Upper lobe of left lung (tissue), 6 donors: ENCODE results near the gene POLR2B. TPM values are rescaled to one million over a fixed set of nuclear protein-coding genes. Genes with fewer than 3 reads are reported as not detected.

Experiments used
- ATAC-seq, 2 donors: fragments of 200-7000 bp; cut with Tn5 transposase; one replicate each; pipeline ENCODE4 v1.9.1; 2022; ENCODE audit warnings: mild to moderate bottlenecking in 2 of 2, moderate library complexity in 2 of 2; ENCODE audit not compliant: low FRiP score in 2 of 2
- DNase-seq, 2 donors: peaks; one replicate each; pipeline ENCODE4 v3.0.0-alpha.2; 2019 to 2020
- H3K27ac ChIP-seq, 4 donors: fragments of 200-600 bp; sonication (generic); one replicate each; pipeline ENCODE4 v1.5.1; 2016 to 2019
- H3K27me3 ChIP-seq, 4 donors: fragments of 200-600 bp; sonication (generic); one replicate each; pipeline ENCODE4 v1.5.1; 2017 to 2019
- H3K36me3 ChIP-seq, 4 donors: fragments of 200-600 bp; sonication (generic); one replicate each; pipeline ENCODE4 v1.5.1; 2016 to 2019
- H3K4me1 ChIP-seq, 4 donors: fragments of 200-600 bp; sonication (generic); one replicate each; pipeline ENCODE4 v1.5.1; 2018 to 2019
- H3K4me3 ChIP-seq, 4 donors: fragments of 200-600 bp; sonication (generic); one replicate each; pipeline ENCODE4 v1.5.1; 2017 to 2019; ENCODE audit warnings: mild to moderate bottlenecking in 2 of 4, moderate library complexity in 1 of 4
- H3K9me3 ChIP-seq, 4 donors: fragments of 200-600 bp; sonication (generic); one replicate each; pipeline ENCODE4 v1.5.1; 2018 to 2019
- CTCF ChIP-seq, 6 experiments: fragments of 450-650 bp in 4 of 6; fragments of 200-600 bp in 2 of 6; sonication (generic) in 2 of 6; IDR thresholded peaks; one replicate each; pipeline ENCODE4 v1.5.1; 2016 to 2019; ENCODE audit warnings: antibody characterized with exemption in 6 of 6
- EP300 ChIP-seq, 4 donors: sonication (generic); formaldehyde crosslinking; IDR thresholded peaks; one replicate each; pipeline ENCODE4 v1.5.1; 2017; ENCODE audit warnings: antibody characterized with exemption in 4 of 4, control low read depth in 2 of 4
- POLR2A ChIP-seq, 4 donors: fragments of 450-650 bp; IDR thresholded peaks; one replicate each; pipeline ENCODE4 v1.5.1; 2016 to 2017; ENCODE audit warnings: antibody characterized with exemption in 4 of 4, mild to moderate bottlenecking in 2 of 4
- POLR2AphosphoS5 ChIP-seq, 2 donors: sonication (generic); formaldehyde crosslinking; IDR thresholded peaks; one replicate each; pipeline ENCODE4 v1.5.1; 2017; ENCODE audit warnings: antibody characterized with exemption in 2 of 2
- WGBS, 2 donors: methylation state at CpG; one replicate each; pipeline ENCODE4 v1.1.5; 2017 to 2018; 5-methylcytosine and 5-hydroxymethylcytosine counted together
- total RNA-seq, 6 donors: library from RNA; depleted of rRNA in 4 of 6; stranded (reverse); fragments of >200 nt in 4 of 6; gene quantifications; one replicate each; pipeline versions ENCODE4 v1.1.0 to v1.2.1, GENCODE V29; 2016 to 2021
- donor health status: DM: no; HTN: no; CAD: no; lungs with moderate emphysema.
- donor health status: DM: no; HTN: yes; CAD: no; lungs with severe emphysema.

POLR2B gene
- total RNA-seq, 6 donors from 2014 or later, result 50.7 to 138 (median 69.4) TPM

GRCh38 chr4:56959100-56959499, 19.6 kb upstream of the POLR2B start:
- H3K27ac ChIP-seq, result no peak overlapping the region
- no peak for TF ChIP-seq POLR2AphosphoS5 (IDR thresholded peaks at IDR 0.05)
- TF ChIP-seq EP300 (IDR thresholded peaks at IDR 0.05), result no peak
- no peak for TF ChIP-seq CTCF (IDR thresholded peaks at IDR 0.05)
- TF ChIP-seq POLR2A (IDR thresholded peaks at IDR 0.05), result no peak
- H3K9me3 ChIP-seq, result no peaks in the 10 kb centered on the region
- H3K27me3 ChIP-seq, result no peaks in the 10 kb centered on the region
- H3K4me1 ChIP-seq, result peaks cover 0 to 5% (median 0%) of the 10 kb centered on the region in 4 donors
- no peak for DNase-seq
- no peak for ATAC-seq
- H3K36me3 ChIP-seq, result peaks cover 8 to 30% (median 20%) of the 10 kb centered on the region in 4 donors
- WGBS, 2 donors, result 50 to 62% methylated on average over 1 of the region's 1 CpG
- H3K4me3 ChIP-seq, result no peak overlapping the region

GRCh38 chr4:56961107-56961500, 17.6 kb upstream of the POLR2B start:
- no peak overlapping the region for H3K4me3 ChIP-seq
- no peaks in the 10 kb centered on the region for H3K9me3 ChIP-seq
- ATAC-seq (no peak), DNase-seq (no peak)
- peaks cover 9 to 49% (median 32%) of the 10 kb centered on the region in 4 donors for H3K36me3 ChIP-seq
- peaks cover 0 to 5% (median 0%) of the 10 kb centered on the region in 4 donors for H3K4me1 ChIP-seq
- H3K27ac ChIP-seq, result no peak overlapping the region
- 98 to 100% methylated on average over 2 of the region's 2 CpGs for WGBS, 2 donors
- TF ChIP-seq POLR2AphosphoS5 (IDR thresholded peaks at IDR 0.05) (no peak), CTCF (IDR thresholded peaks at IDR 0.05) (no peak), EP300 (IDR thresholded peaks at IDR 0.05) (no peak), POLR2A (IDR thresholded peaks at IDR 0.05) (no peak)
- no peaks in the 10 kb centered on the region for H3K27me3 ChIP-seq

GRCh38 chr4:56971383-56971782, 7.3 kb upstream of the POLR2B start:
- H3K27me3 ChIP-seq, result no peaks in the 10 kb centered on the region
- no peak overlapping the region for H3K4me3 ChIP-seq
- TF ChIP-seq CTCF (IDR thresholded peaks at IDR 0.05) (no peak), POLR2AphosphoS5 (IDR thresholded peaks at IDR 0.05) (no peak), EP300 (IDR thresholded peaks at IDR 0.05) (no peak), POLR2A (IDR thresholded peaks at IDR 0.05) (no peak)
- H3K4me1 ChIP-seq, result peaks cover 17 to 21% (median 19%) of the 10 kb centered on the region in 4 donors
- H3K27ac ChIP-seq, result no peak overlapping the region
- H3K9me3 ChIP-seq, result peaks cover 0 to 11% (median 0%) of the 10 kb centered on the region in 4 donors
- WGBS, 2 donors, result 90 to 91% methylated on average over 2 of the region's 2 CpGs
- peaks cover 20 to 76% (median 51%) of the 10 kb centered on the region in 4 donors for H3K36me3 ChIP-seq
- ATAC-seq (no peak), DNase-seq (no peak)

GRCh38 chr4:56972389-56972788, 6.3 kb upstream of the POLR2B start:
- H3K36me3 ChIP-seq, result peaks cover 17 to 66% (median 47%) of the 10 kb centered on the region in 4 donors
- no peak overlapping the region for H3K4me3 ChIP-seq
- WGBS, 2 donors, result 95 to 97% methylated on average over 2 of the region's 2 CpGs

More at GRCh38 chr4:56972389-56972788, 6.3 kb upstream of the POLR2B start:
- peaks cover 0 to 11% (median 0%) of the 10 kb centered on the region in 4 donors for H3K9me3 ChIP-seq
- ATAC-seq, result no peak
- H3K27me3 ChIP-seq, result no peaks in the 10 kb centered on the region
- no peak for DNase-seq
- peaks cover 18 to 23% (median 21%) of the 10 kb centered on the region in 4 donors for H3K4me1 ChIP-seq
- no peak overlapping the region for H3K27ac ChIP-seq
- no peak for TF ChIP-seq POLR2A (IDR thresholded peaks at IDR 0.05)
- no peak for TF ChIP-seq CTCF (IDR thresholded peaks at IDR 0.05)
- TF ChIP-seq POLR2AphosphoS5 (IDR thresholded peaks at IDR 0.05), result no peak
- TF ChIP-seq EP300 (IDR thresholded peaks at IDR 0.05), result no peak
